PFSK-1 (cell line): ENCODE measurements around the gene RNF19B.

Experiments
- FOXP2 ChIP-seq: optimal IDR thresholded peaks from 2 replicates; pipeline ENCODE3; 2011; ENCODE audit warnings: borderline replicate concordance, control low read depth, inconsistent platforms; ENCODE audit not compliant: insufficient read depth; ENCODE audit errors: extremely low read length, extremely low read depth
- POLR2AphosphoS5 ChIP-seq: IDR thresholded peaks from 2 replicates; pipeline ENCODE4 v1.6.1; 2012; ENCODE audit warnings: low read depth, mild to moderate bottlenecking, control low read depth, low read length, moderate library complexity
- SIN3A ChIP-seq: IDR thresholded peaks from 2 replicates; pipeline ENCODE4 v1.6.1; 2012; ENCODE audit warnings: mild to moderate bottlenecking, low read length, moderate library complexity, borderline replicate concordance; ENCODE audit not compliant: insufficient read depth
- TAF1 ChIP-seq: IDR thresholded peaks from 2 replicates; pipeline ENCODE4 v1.6.1; 2012; ENCODE audit warnings: low read length, control low read depth, borderline replicate concordance; ENCODE audit not compliant: insufficient read depth

- TF ChIP-seq POLR2AphosphoS5 (peak; percentile 97), SIN3A (no peak), TAF1 (peak; percentile 71; the same call in 1 of the 2 replicates), FOXP2 (peak; percentile 44)
Observed at GRCh38 chr1:32964461-32965250, at the start of gene RNF19B.
